Liver (tissue), 9 donors: ENCODE data around the gene FGFBP2. TPM values are rescaled to one million over a fixed set of nuclear protein-coding genes. Genes with fewer than 3 reads are reported as not detected.

Experiments used
- DNase-seq: peaks from one replicate; pipeline ENCODE4 v3.0.0-alpha.2; 2017; ENCODE audit warnings: low spot score
- H3K27ac ChIP-seq, 2 donors: one replicate each; pipeline ENCODE4 v1.7.0; 2013; ENCODE audit warnings: inconsistent platforms in 2 of 2, low read length in 2 of 2, control low read depth in 1 of 2, low read depth in 1 of 2, mild to moderate bottlenecking in 1 of 2
- H3K27me3 ChIP-seq, 4 donors: one replicate each; pipeline versions ENCODE4 v1.6.1 to v1.7.0; 2013; ENCODE audit warnings: low read length in 3 of 4, inconsistent platforms in 1 of 4, mild to moderate bottlenecking in 1 of 4, moderate library complexity in 1 of 4; ENCODE audit not compliant: control insufficient read depth in 4 of 4, insufficient read depth in 4 of 4
- H3K36me3 ChIP-seq, 4 donors: one replicate each; pipeline versions ENCODE4 v1.6.1 to v1.7.0; 2013; ENCODE audit warnings: low read length in 3 of 4, mild to moderate bottlenecking in 3 of 4, low read depth in 1 of 4, moderate library complexity in 1 of 4; ENCODE audit not compliant: control insufficient read depth in 4 of 4, insufficient read depth in 3 of 4
- H3K4me1 ChIP-seq, 4 donors: one replicate each; pipeline versions ENCODE4 v1.6.1 to v1.7.0; 2013; ENCODE audit warnings: low read length in 3 of 4, mild to moderate bottlenecking in 3 of 4, moderate library complexity in 1 of 4; ENCODE audit not compliant: control insufficient read depth in 4 of 4, insufficient read depth in 4 of 4
- H3K4me3 ChIP-seq, 3 donors: one replicate each; pipeline versions ENCODE4 v1.6.1 to v1.7.0; 2013; ENCODE audit warnings: low read length in 3 of 3, control low read depth in 1 of 3, low read depth in 1 of 3, mild to moderate bottlenecking in 1 of 3
- H3K9ac ChIP-seq, 2 donors: one replicate each; pipeline ENCODE4 v1.7.0; 2013; ENCODE audit warnings: low read length in 2 of 2, mild to moderate bottlenecking in 2 of 2, moderate library complexity in 2 of 2, control low read depth in 1 of 2, low read depth in 1 of 2
- H3K9me3 ChIP-seq, 4 donors: one replicate each; pipeline versions ENCODE4 v1.6.1 to v1.7.0; 2013; ENCODE audit warnings: low read length in 3 of 4; ENCODE audit not compliant: control insufficient read depth in 4 of 4
- ATF3 ChIP-seq: IDR thresholded peaks from 2 replicates; pipeline ENCODE4 v1.6.1; 2016; ENCODE audit warnings: antibody characterized with exemption
- CTCF ChIP-seq: fragments of 150-350 bp; IDR thresholded peaks from 2 replicates; pipeline ENCODE4 v1.5.1; 2017; ENCODE audit warnings: improper control_type of control experiment, low read depth, low read length; ENCODE audit not compliant: missing input control
- EGR1 ChIP-seq, 2 donors: IDR thresholded peaks; 2 replicates each; pipeline ENCODE4 v1.6.1; 2016 to 2018; ENCODE audit warnings: antibody characterized with exemption in 2 of 2, low read depth in 2 of 2
- FOXA2 ChIP-seq: IDR thresholded peaks from 2 replicates; pipeline ENCODE4 v1.6.1; 2016; ENCODE audit warnings: antibody characterized with exemption
- GABPA ChIP-seq, 2 donors: IDR thresholded peaks in 1 of 2; conservative IDR thresholded peaks in 1 of 2; 2 replicates each; pipeline ENCODE4 v1.6.1; 2016; ENCODE audit warnings: antibody characterized with exemption in 2 of 2, mild to moderate bottlenecking in 1 of 2, moderate library complexity in 1 of 2
- HNF4G ChIP-seq: IDR thresholded peaks from 2 replicates; pipeline ENCODE4 v1.6.1; 2016; ENCODE audit warnings: antibody characterized with exemption
- MAX ChIP-seq: IDR thresholded peaks from 2 replicates; pipeline ENCODE4 v1.6.1; 2016; ENCODE audit warnings: antibody characterized with exemption
- NR2F2 ChIP-seq: IDR thresholded peaks from 2 replicates; pipeline ENCODE4 v1.6.1; 2016; ENCODE audit warnings: antibody characterized with exemption
- RAD21 ChIP-seq, 2 donors: IDR thresholded peaks; 2 replicates each; pipeline ENCODE4 v1.6.1; 2016; ENCODE audit warnings: antibody characterized with exemption in 2 of 2, mild to moderate bottlenecking in 2 of 2
- REST ChIP-seq: IDR thresholded peaks from 2 replicates; pipeline ENCODE4 v1.6.1; 2016; ENCODE audit warnings: antibody characterized with exemption, mild to moderate bottlenecking
- RXRA ChIP-seq, 2 donors: IDR thresholded peaks; 2 replicates each; pipeline ENCODE4 v1.6.1; 2017 to 2018; ENCODE audit warnings: antibody characterized with exemption in 2 of 2, mild to moderate bottlenecking in 1 of 2
- SP1 ChIP-seq: IDR thresholded peaks from 2 replicates; pipeline ENCODE4 v1.6.1; 2018; ENCODE audit warnings: antibody characterized with exemption, mild to moderate bottlenecking
- TAF1 ChIP-seq: conservative IDR thresholded peaks from 2 replicates; pipeline ENCODE4 v1.6.1; 2016; ENCODE audit warnings: antibody characterized with exemption, mild to moderate bottlenecking
- ZBTB33 ChIP-seq: IDR thresholded peaks from 2 replicates; pipeline ENCODE4 v1.6.1; 2016; ENCODE audit warnings: antibody characterized with exemption
- WGBS: extraction: QIAGEN DNeasy Blood & Tissue Kit; methylation state at CpG from one replicate; pipeline ENCODE4 v1.1.7; 2013; 5-methylcytosine and 5-hydroxymethylcytosine counted together
- polyA plus RNA-seq, 2 donors: library from polyadenylated mRNA; stranded (reverse) in 1 of 2; unstranded in 1 of 2; fragments of 200-250 nt in 1 of 2; fragments of >200 nt in 1 of 2; fragmentation: Nextera tagmentation in 1 of 2; extraction: Ambion mirVana in 1 of 2; gene quantifications; one replicate each; pipeline versions ENCODE4 v1.2.1 to v1.2.3, GENCODE V29; 2013 to 2015
- total RNA-seq, 2 donors: library from RNA; depleted of rRNA; stranded (reverse); fragments of >200 nt; gene quantifications; one replicate each; pipeline ENCODE4 v1.2.3, GENCODE V29; 2014
- donor health status: healthy.
- donor health status: healthy.
- donor health status: healthy.
- donor health status: healthy.
- donor health status: healthy.

FGFBP2 gene
- total and polyA plus RNA-seq, 4 donors: 0.14 to 0.60 (median 0.25) TPM; not detected in 1

- 88% methylated on average over 16 of the region's 16 CpGs for WGBS
- Histone ChIP-seq H3K4me3 (no peak overlapping the region), H3K27me3 (no peaks in the 10 kb centered on the region), H3K4me1 (no peaks in the 10 kb centered on the region), H3K9me3 (peaks cover 0 to 2% (median 0%) of the 10 kb centered on the region in 4 donors), H3K9ac (no peak overlapping the region), H3K27ac (no peak overlapping the region), H3K36me3 (no peaks in the 10 kb centered on the region)
- no peak for TF ChIP-seq REST
- DNase-seq: no peak
These were observed 1.0 kb downstream of the FGFBP2 start for GRCh38 chr4:15961781-15962510.

GRCh38 chr4:15958562-15958961 is 4.4 kb downstream of the FGFBP2 start:
- Histone ChIP-seq H3K36me3 (no peaks in the 10 kb centered on the region), H3K4me3 (no peak overlapping the region), H3K9me3 (no peaks in the 10 kb centered on the region), H3K9ac (no peak overlapping the region), H3K27me3 (no peaks in the 10 kb centered on the region), H3K27ac (no peak overlapping the region), H3K4me1 (peaks cover 0 to 3% (median 2%) of the 10 kb centered on the region in 4 donors)
- no peak for DNase-seq
- no peak for TF ChIP-seq FOXA2
- WGBS: 82% methylated on average over 2 of the region's 2 CpGs

- peaks cover 0 to 3% (median 2%) of the 10 kb centered on the region in 4 donors for H3K4me1 ChIP-seq
- no peaks in the 10 kb centered on the region for H3K9me3 ChIP-seq
- no peaks in the 10 kb centered on the region for H3K27me3 ChIP-seq
- 46% methylated on average over 9 of the region's 9 CpGs for whole genome bisulfite sequencing
- no peak overlapping the region for H3K9ac ChIP-seq
- H3K27ac ChIP-seq: no peak overlapping the region
- DNase-seq: peak; percentile 75
- no peaks in the 10 kb centered on the region for H3K36me3 ChIP-seq
- no peak overlapping the region for H3K4me3 ChIP-seq
- TF ChIP-seq GABPA (IDR thresholded peaks at IDR 0.05 in 1 of 2, conservative IDR thresholded peaks at IDR 0.05 in 1 of 2) (no peak), RAD21 (IDR thresholded peaks at IDR 0.05) (peak; percentile 99), ATF3 (no peak), EGR1 (IDR thresholded peaks at IDR 0.05; ENCODE audit: low read depth in 2 of 2) (no peak), SP1 (peak; percentile 58), CTCF (peak; percentile 97), FOXA2 (no peak), TAF1 (no peak), ZBTB33 (no peak), NR2F2 (peak; percentile 92), MAX (no peak), RXRA (IDR thresholded peaks at IDR 0.05) (peak in 1 of 2 donors; percentile 43), HNF4G (no peak), REST (no peak)
These were observed 6.7 kb downstream of the FGFBP2 start for GRCh38 chr4:15956179-15956850.
